GM11168 (cell line): ENCODE results near the gene EXOSC3.
"Not testable (repeated sequence)": the region's sequence is repeated elsewhere in the genome, so short reads cannot be mapped to it uniquely, and the experiment has no call there.

ENCODE experiments used
- in situ Hi-C: fragments of 300-500 bp; cut with MboI; formaldehyde crosslinking; loops from one replicate; pipeline ENCODE4 v1.12.0; 2022; ENCODE audit warnings: low sequenced_read_pairs; ENCODE audit not compliant: unreplicated experiment

EXOSC3 gene

GRCh38 chr9:37778534-37778933 lies 6.3 kb downstream of the EXOSC3 start:
- in situ Hi-C loops = no loop called here

GRCh38 chr9:37776328-37776727 lies 8.5 kb downstream of the EXOSC3 start:
- in situ Hi-C loops = no loop called here

- in situ Hi-C loops = no loop called here
These were observed 9.5 kb downstream of the EXOSC3 start for GRCh38 chr9:37775216-37775919.

- in situ Hi-C loops = no loop called here
These were observed 14.9 kb downstream of the EXOSC3 start for GRCh38 chr9:37769995-37770394.

- in situ Hi-C loops = no loop called here
These were observed 15.6 kb downstream of the EXOSC3 start for GRCh38 chr9:37769306-37769705.

- in situ Hi-C loops = not testable (repeated sequence)
These were observed 19.6 kb downstream of the EXOSC3 start for GRCh38 chr9:37765263-37765662.

GRCh38 chr9:37761511-37761910 lies 23.4 kb downstream of the EXOSC3 start:
- in situ Hi-C loops = no loop called here

- in situ Hi-C loops = no loop called here
These were observed 24.3 kb downstream of the EXOSC3 start for GRCh38 chr9:37760416-37761161.

- in situ Hi-C loops = no loop called here
These were observed 26.1 kb downstream of the EXOSC3 start for GRCh38 chr9:37758747-37759146.

GRCh38 chr9:37753489-37754190 lies 31.2 kb downstream of the EXOSC3 start, which contains the start of gene TRMT10B:
TRMT10B (plus strand) TSS chr9:37753805; CDS start chr9:37761932, 8,127 bp downstream.
- in situ Hi-C loops = no loop called here

GRCh38 chr9:37752642-37753488 lies 32.0 kb downstream of the EXOSC3 start:
- in situ Hi-C loops = no loop called here

- in situ Hi-C loops = not testable (repeated sequence)
These were observed 32.8 kb downstream of the EXOSC3 start for GRCh38 chr9:37752112-37752511.

- in situ Hi-C loops = not testable (repeated sequence)
These were observed 33.2 kb downstream of the EXOSC3 start for GRCh38 chr9:37751704-37752103.

- in situ Hi-C loops = no loop called here
These were observed 33.7 kb downstream of the EXOSC3 start for GRCh38 chr9:37751186-37751585.

GRCh38 chr9:37749129-37749528 lies 35.7 kb downstream of the EXOSC3 start:
- in situ Hi-C loops = no loop called here

- in situ Hi-C loops = no loop called here
These were observed 37.6 kb downstream of the EXOSC3 start for GRCh38 chr9:37747271-37747753.

GRCh38 chr9:37746448-37747270 lies 38.2 kb downstream of the EXOSC3 start:
- in situ Hi-C loops = no loop called here

- in situ Hi-C loops = no loop called here
These were observed 38.9 kb downstream of the EXOSC3 start for GRCh38 chr9:37745970-37746369.

GRCh38 chr9:37740631-37741328 lies 44.1 kb downstream of the EXOSC3 start:
- in situ Hi-C loops = no loop called here
